NCI-H526 treated with DMSO at 0.1 percent for 48 hours (cell line): ENCODE data around the gene HHAT.

Experiments
- DNase-seq: peaks from one replicate; lab custom pipeline; 2025; lab: John Stamatoyannopoulos, UW

The HHAT gene

GRCh38 chr1:210688512-210689234 lies 360.0 kb downstream of the HHAT start:
- DNase-seq = no peak

- DNase-seq = no peak
Observed at GRCh38 chr1:210689826-210690225, 361.1 kb downstream of the HHAT start.

- DNase-seq = no peak
Observed at GRCh38 chr1:210690236-210690635, 361.5 kb downstream of the HHAT start.

- no peak for DNase-seq
Observed at GRCh38 chr1:210691039-210691610, 362.4 kb downstream of the HHAT start.

- no peak for DNase-seq
Observed at GRCh38 chr1:210692796-210693195, 364.1 kb downstream of the HHAT start.

GRCh38 chr1:210695026-210695425 lies 366.3 kb downstream of the HHAT start:
- DNase-seq = no peak

- DNase-seq = no peak
Observed at GRCh38 chr1:210696709-210697108, 368.0 kb downstream of the HHAT start.

GRCh38 chr1:210697185-210697584 lies 368.5 kb downstream of the HHAT start:
- no peak for DNase-seq

GRCh38 chr1:210698661-210699060 lies 370.0 kb downstream of the HHAT start:
- no peak for DNase-seq

GRCh38 chr1:210700083-210700482 lies 371.4 kb downstream of the HHAT start:
- no peak for DNase-seq

GRCh38 chr1:210700511-210700910 lies 371.8 kb downstream of the HHAT start:
- no peak for DNase-seq

GRCh38 chr1:210702506-210702905 lies 373.8 kb downstream of the HHAT start:
- DNase-seq = no peak

GRCh38 chr1:210703593-210703992 lies 374.9 kb downstream of the HHAT start:
- no peak for DNase-seq

GRCh38 chr1:210705086-210705485 lies 376.4 kb downstream of the HHAT start:
- no peak for DNase-seq

GRCh38 chr1:210706246-210706645 lies 377.5 kb downstream of the HHAT start:
- peak; percentile 49 for DNase-seq

- DNase-seq = no peak
Observed at GRCh38 chr1:210707300-210708240, 378.9 kb downstream of the HHAT start.

- DNase-seq = no peak
Observed at GRCh38 chr1:210709701-210710100, 381.0 kb downstream of the HHAT start.

- no peak for DNase-seq
Observed at GRCh38 chr1:210711825-210712612, 383.3 kb downstream of the HHAT start.

GRCh38 chr1:210715072-210715471 lies 386.4 kb downstream of the HHAT start:
- DNase-seq = no peak

- no peak for DNase-seq
Observed at GRCh38 chr1:210722410-210723081, 393.8 kb downstream of the HHAT start.

GRCh38 chr1:210723646-210724045 lies 394.9 kb downstream of the HHAT start:
- DNase-seq = no peak
